Esophagus squamous epithelium (tissue), 5 donors: Measurements from ENCODE around the gene PRR36. TPM values are rescaled to one million over a fixed set of nuclear protein-coding genes. Genes with fewer than 3 reads are reported as not detected.

Experiments
- DNase-seq: peaks from one replicate; lab custom pipeline; 2025; lab: John Stamatoyannopoulos, UW
- H3K27ac ChIP-seq, 4 donors: fragments of 200-600 bp; sonication (generic); one replicate each; pipeline ENCODE4 v1.5.1; 2016 to 2019; ENCODE audit warnings: mild to moderate bottlenecking in 1 of 4
- H3K27me3 ChIP-seq, 4 donors: fragments of 200-600 bp; sonication (generic); 1 replicate in 3 of 4; 2 replicates in 1 of 4; pipeline versions ENCODE4 v1.5.1 to v1.6.0; 2017 to 2021; ENCODE audit warnings: antibody characterized with exemption in 1 of 4
- H3K36me3 ChIP-seq, 3 donors: fragments of 200-600 bp; sonication (generic); one replicate each; pipeline ENCODE4 v1.5.1; 2016 to 2019
- H3K4me1 ChIP-seq, 3 donors: fragments of 200-600 bp; sonication (generic); one replicate each; pipeline ENCODE4 v1.5.1; 2017 to 2019
- H3K4me3 ChIP-seq, 4 donors: fragments of 200-600 bp; sonication (generic); 1 replicate in 3 of 4; 2 replicates in 1 of 4; pipeline ENCODE4 v1.5.1; 2016 to 2019; ENCODE audit warnings: mild to moderate bottlenecking in 2 of 4, moderate library complexity in 1 of 4
- H3K9me3 ChIP-seq, 3 donors: fragments of 200-600 bp; sonication (generic); one replicate each; pipeline ENCODE4 v1.5.1; 2016 to 2019
- CTCF ChIP-seq, 6 experiments: fragments of 450-650 bp in 4 of 6; fragments of 200-600 bp in 2 of 6; sonication (generic) in 2 of 6; IDR thresholded peaks; one replicate each; pipeline ENCODE4 v1.5.1; 2016 to 2019; ENCODE audit warnings: antibody characterized with exemption in 6 of 6, mild to moderate bottlenecking in 4 of 6, moderate library complexity in 4 of 6
- POLR2A ChIP-seq, 4 donors: fragments of 450-650 bp; IDR thresholded peaks; one replicate each; pipeline ENCODE4 v1.6.1; 2017; ENCODE audit warnings: antibody characterized with exemption in 4 of 4, mild to moderate bottlenecking in 4 of 4, moderate library complexity in 3 of 4
- WGBS, 2 donors: methylation state at CpG; one replicate each; pipeline ENCODE4 v1.1.5; 2018; 5-methylcytosine and 5-hydroxymethylcytosine counted together
- intact Hi-C: fragments of 100-400 bp; cut with DNase I; formaldehyde crosslinking; loops from one replicate; pipeline ENCODE4 v1.15.0; 2022
- total RNA-seq, 4 donors: library from RNA; depleted of rRNA; stranded (reverse); fragments of >200 nt; gene quantifications; one replicate each; pipeline ENCODE4 v1.1.0, GENCODE V29; 2016
- donor health status: DM: yes; HTN: yes; CAD: no.

PRR36 gene
- total RNA-seq, 4 donors from 2014 or later: 0.35 to 0.57 TPM; not detected in 2

GRCh38 chr19:7833225-7834099, 40.7 kb downstream of the PRR36 start:
- intact Hi-C loops: no loop called here
- no peaks in the 10 kb centered on the region for H3K9me3 ChIP-seq
- TF ChIP-seq POLR2A (IDR thresholded peaks at IDR 0.05) (peak in 2 of 4 donors; percentile 28 to 43), CTCF (IDR thresholded peaks at IDR 0.05) (no peak)
- DNase-seq: no peak
- H3K4me1 ChIP-seq: peaks cover 15 to 54% (median 22%) of the 10 kb centered on the region in 3 donors
- no peaks in the 10 kb centered on the region for H3K27me3 ChIP-seq
- 26 to 33% methylated on average over 23 of the region's 23 CpGs for WGBS, 2 donors
- H3K36me3 ChIP-seq: no peaks in the 10 kb centered on the region
- H3K27ac ChIP-seq: peak overlapping the region; percentile 73 to 90 (median 82)
- H3K4me3 ChIP-seq: no peak overlapping the region

GRCh38 chr19:7832781-7833180, 41.4 kb downstream of the PRR36 start:
- peak overlapping the region; percentile 73 to 90 (median 82) for H3K27ac ChIP-seq
- no peaks in the 10 kb centered on the region for H3K36me3 ChIP-seq
- TF ChIP-seq POLR2A (IDR thresholded peaks at IDR 0.05): no peak
- no peak for TF ChIP-seq CTCF (IDR thresholded peaks at IDR 0.05)
- H3K27me3 ChIP-seq: no peaks in the 10 kb centered on the region
- H3K4me3 ChIP-seq: no peak overlapping the region
- H3K4me1 ChIP-seq: peaks cover 15 to 53% (median 22%) of the 10 kb centered on the region in 3 donors
- intact Hi-C loops: no loop called here
- WGBS, 2 donors: 54 to 77% methylated on average over 7 to 12 of the region's 12 CpGs
- no peaks in the 10 kb centered on the region for H3K9me3 ChIP-seq
- no peak for DNase-seq

DNA sequence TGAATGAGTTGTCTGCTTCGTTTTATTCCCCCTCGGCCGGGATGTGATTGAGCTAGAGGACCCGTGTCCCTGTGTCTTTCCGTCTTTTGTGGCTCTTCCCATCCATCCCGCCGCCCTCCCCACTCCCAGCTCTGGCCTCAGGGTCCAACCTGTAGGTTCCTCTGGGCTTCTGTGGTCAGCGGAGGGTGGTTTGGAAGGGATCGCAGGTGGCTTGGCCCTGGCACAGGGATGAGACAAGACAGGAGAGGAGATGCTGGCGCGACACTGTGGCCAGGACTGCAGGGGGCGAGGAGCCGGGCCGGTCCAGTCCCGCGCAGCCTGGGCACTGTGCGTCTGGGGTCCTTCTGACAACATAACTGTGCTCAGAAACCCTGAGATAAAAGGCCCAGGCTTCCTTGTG, 42.2 kb downstream of the PRR36 start:
- 60 to 77% methylated on average over 7 of the region's 17 CpGs for WGBS, 2 donors

GRCh38 chr19:7831452-7831851, 42.7 kb downstream of the PRR36 start:
- no peaks in the 10 kb centered on the region for H3K27me3 ChIP-seq
- H3K36me3 ChIP-seq: no peaks in the 10 kb centered on the region
- H3K27ac ChIP-seq: no peak overlapping the region
- intact Hi-C loops: no loop called here
- TF ChIP-seq CTCF (IDR thresholded peaks at IDR 0.05) (peak in 3 of 6 experiments; percentile 8 to 25 (median 12)), POLR2A (IDR thresholded peaks at IDR 0.05) (no peak)
- no peaks in the 10 kb centered on the region for H3K9me3 ChIP-seq
- peak overlapping the region in 1 of 4 donors; percentile 90 for H3K4me3 ChIP-seq
- DNase-seq: no peak
- 44 to 52% methylated on average over 5 to 9 of the region's 10 CpGs for WGBS, 2 donors
- H3K4me1 ChIP-seq: peaks cover 15 to 51% (median 22%) of the 10 kb centered on the region in 3 donors

More for the DNA sequence above, 42.2 kb downstream of the PRR36 start:
- H3K27me3 ChIP-seq: no peaks in the 10 kb centered on the region
- TF ChIP-seq CTCF (IDR thresholded peaks at IDR 0.05): no peak
- TF ChIP-seq POLR2A (IDR thresholded peaks at IDR 0.05): no peak
- no peak for DNase-seq
- intact Hi-C loops: no loop called here
- no peak overlapping the region for H3K4me3 ChIP-seq
- peaks cover 15 to 51% (median 22%) of the 10 kb centered on the region in 3 donors for H3K4me1 ChIP-seq
- no peaks in the 10 kb centered on the region for H3K9me3 ChIP-seq
- H3K36me3 ChIP-seq: no peaks in the 10 kb centered on the region
- H3K27ac ChIP-seq: no peak overlapping the region

DNA sequence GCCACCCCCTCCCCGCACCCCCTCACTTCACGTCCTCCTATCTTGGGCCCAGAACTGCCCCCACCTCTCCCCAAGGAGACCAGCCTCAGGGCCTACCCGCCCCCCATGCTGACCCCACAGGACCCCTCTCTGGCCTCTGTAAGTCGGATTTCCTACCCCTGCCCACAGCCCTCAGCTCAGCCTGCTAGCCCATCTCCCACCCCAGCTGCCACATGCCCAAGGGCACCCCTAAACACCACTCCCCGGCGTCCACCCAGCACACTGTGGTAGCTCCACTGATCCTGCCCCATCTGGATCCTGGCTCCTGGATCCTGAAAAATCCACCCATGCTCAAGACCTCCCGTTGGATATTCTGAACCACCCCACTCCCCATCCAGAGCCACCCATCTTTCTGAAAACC, 43.4 kb downstream of the PRR36 start:
- H3K4me3 ChIP-seq: peak overlapping the region; percentile 72 to 92 (median 82)
- intact Hi-C loops: no loop called here
- peak overlapping the region in 1 of 4 donors; percentile 81 for H3K27ac ChIP-seq
- no peak for DNase-seq
- TF ChIP-seq CTCF (IDR thresholded peaks at IDR 0.05) (no peak), POLR2A (IDR thresholded peaks at IDR 0.05) (no peak)
- H3K27me3 ChIP-seq: no peaks in the 10 kb centered on the region
- peaks cover 15 to 51% (median 22%) of the 10 kb centered on the region in 3 donors for H3K4me1 ChIP-seq
- 53 to 65% methylated on average over 3 to 4 of the region's 7 CpGs for WGBS, 2 donors
- no peaks in the 10 kb centered on the region for H3K36me3 ChIP-seq
- no peaks in the 10 kb centered on the region for H3K9me3 ChIP-seq
